ENCODE results near the gene KANSL1. TPM values are rescaled to one million over a fixed set of nuclear protein-coding genes. Genes with fewer than 3 reads are reported as not detected.

KANSL1 gene
- total RNA-seq, 1 experiment from 2014 or later, result 72.7 TPM

- TF ChIP-seq, protein P1, sequence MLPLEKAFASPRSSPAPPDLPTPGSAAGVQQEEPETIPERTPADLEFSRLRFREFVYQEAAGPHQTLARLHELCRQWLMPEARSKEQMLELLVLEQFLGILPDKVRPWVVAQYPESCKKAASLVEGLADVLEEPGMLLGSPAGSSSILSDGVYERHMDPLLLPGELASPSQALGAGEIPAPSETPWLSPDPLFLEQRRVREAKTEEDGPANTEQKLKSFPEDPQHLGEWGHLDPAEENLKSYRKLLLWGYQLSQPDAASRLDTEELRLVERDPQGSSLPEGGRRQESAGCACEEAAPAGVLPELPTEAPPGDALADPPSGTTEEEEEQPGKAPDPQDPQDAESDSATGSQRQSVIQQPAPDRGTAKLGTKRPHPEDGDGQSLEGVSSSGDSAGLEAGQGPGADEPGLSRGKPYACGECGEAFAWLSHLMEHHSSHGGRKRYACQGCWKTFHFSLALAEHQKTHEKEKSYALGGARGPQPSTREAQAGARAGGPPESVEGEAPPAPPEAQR (CRISPR knock-in tag; IDR thresholded peaks at IDR 0.05), result no peak
- TF ChIP-seq ATF6 (CRISPR knock-in tag; IDR thresholded peaks at IDR 0.05), result no peak
- TF ChIP-seq FOXK1 (CRISPR knock-in tag; IDR thresholded peaks at IDR 0.05), result no peak
- TF ChIP-seq CTCF (IDR thresholded peaks at IDR 0.05), result no peak
- TF ChIP-seq GRHL2 (CRISPR knock-in tag; IDR thresholded peaks at IDR 0.05; ENCODE audit: insufficient replicate concordance, severe bottlenecking), result no peak
- no peak for TF ChIP-seq GTF2I (CRISPR knock-in tag; conservative IDR thresholded peaks at IDR 0.05)
- TF ChIP-seq, protein P2, sequence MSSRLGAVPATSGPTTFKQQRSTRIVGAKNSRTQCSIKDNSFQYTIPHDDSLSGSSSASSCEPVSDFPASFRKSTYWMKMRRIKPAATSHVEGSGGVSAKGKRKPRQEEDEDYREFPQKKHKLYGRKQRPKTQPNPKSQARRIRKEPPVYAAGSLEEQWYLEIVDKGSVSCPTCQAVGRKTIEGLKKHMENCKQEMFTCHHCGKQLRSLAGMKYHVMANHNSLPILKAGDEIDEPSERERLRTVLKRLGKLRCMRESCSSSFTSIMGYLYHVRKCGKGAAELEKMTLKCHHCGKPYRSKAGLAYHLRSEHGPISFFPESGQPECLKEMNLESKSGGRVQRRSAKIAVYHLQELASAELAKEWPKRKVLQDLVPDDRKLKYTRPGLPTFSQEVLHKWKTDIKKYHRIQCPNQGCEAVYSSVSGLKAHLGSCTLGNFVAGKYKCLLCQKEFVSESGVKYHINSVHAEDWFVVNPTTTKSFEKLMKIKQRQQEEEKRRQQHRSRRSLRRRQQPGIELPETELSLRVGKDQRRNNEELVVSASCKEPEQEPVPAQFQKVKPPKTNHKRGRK (CRISPR knock-in tag; IDR thresholded peaks at IDR 0.05; ENCODE audit: borderline replicate concordance), result no peak
- TF ChIP-seq ZNF317 (CRISPR knock-in tag; IDR thresholded peaks at IDR 0.05; ENCODE audit: borderline replicate concordance, low read depth), result no peak
- no peak for TF ChIP-seq SMAD4 (CRISPR knock-in tag; IDR thresholded peaks at IDR 0.05)
- TF ChIP-seq CDX4 (CRISPR knock-in tag; IDR thresholded peaks at IDR 0.05; ENCODE audit: borderline replicate concordance), result no peak
- TF ChIP-seq ETV6 (CRISPR knock-in tag; IDR thresholded peaks at IDR 0.05), result no peak
- TF ChIP-seq, protein P3, sequence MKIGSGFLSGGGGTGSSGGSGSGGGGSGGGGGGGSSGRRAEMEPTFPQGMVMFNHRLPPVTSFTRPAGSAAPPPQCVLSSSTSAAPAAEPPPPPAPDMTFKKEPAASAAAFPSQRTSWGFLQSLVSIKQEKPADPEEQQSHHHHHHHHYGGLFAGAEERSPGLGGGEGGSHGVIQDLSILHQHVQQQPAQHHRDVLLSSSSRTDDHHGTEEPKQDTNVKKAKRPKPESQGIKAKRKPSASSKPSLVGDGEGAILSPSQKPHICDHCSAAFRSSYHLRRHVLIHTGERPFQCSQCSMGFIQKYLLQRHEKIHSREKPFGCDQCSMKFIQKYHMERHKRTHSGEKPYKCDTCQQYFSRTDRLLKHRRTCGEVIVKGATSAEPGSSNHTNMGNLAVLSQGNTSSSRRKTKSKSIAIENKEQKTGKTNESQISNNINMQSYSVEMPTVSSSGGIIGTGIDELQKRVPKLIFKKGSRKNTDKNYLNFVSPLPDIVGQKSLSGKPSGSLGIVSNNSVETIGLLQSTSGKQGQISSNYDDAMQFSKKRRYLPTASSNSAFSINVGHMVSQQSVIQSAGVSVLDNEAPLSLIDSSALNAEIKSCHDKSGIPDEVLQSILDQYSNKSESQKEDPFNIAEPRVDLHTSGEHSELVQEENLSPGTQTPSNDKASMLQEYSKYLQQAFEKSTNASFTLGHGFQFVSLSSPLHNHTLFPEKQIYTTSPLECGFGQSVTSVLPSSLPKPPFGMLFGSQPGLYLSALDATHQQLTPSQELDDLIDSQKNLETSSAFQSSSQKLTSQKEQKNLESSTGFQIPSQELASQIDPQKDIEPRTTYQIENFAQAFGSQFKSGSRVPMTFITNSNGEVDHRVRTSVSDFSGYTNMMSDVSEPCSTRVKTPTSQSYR (CRISPR knock-in tag; IDR thresholded peaks at IDR 0.05), result no peak
- no peak for TF ChIP-seq OVOL2 (CRISPR knock-in tag; IDR thresholded peaks at IDR 0.05; ENCODE audit: borderline replicate concordance)
- TF ChIP-seq, protein P4, sequence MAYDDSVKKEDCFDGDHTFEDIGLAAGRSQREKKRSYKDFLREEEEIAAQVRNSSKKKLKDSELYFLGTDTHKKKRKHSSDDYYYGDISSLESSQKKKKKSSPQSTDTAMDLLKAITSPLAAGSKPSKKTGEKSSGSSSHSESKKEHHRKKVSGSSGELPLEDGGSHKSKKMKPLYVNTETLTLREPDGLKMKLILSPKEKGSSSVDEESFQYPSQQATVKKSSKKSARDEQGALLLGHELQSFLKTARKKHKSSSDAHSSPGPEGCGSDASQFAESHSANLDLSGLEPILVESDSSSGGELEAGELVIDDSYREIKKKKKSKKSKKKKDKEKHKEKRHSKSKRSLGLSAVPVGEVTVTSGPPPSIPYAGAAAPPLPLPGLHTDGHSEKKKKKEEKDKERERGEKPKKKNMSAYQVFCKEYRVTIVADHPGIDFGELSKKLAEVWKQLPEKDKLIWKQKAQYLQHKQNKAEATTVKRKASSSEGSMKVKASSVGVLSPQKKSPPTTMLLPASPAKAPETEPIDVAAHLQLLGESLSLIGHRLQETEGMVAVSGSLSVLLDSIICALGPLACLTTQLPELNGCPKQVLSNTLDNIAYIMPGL (CRISPR knock-in tag; IDR thresholded peaks at IDR 0.05), result no peak
Observed at GRCh38 chr17:46089389-46089965, 103.8 kb downstream of the KANSL1 start (continued).

Measured in WTC11 (cell line).